Adrenal gland (tissue), 12 donors: ENCODE results near the gene PLXDC2. TPM values are rescaled to one million over a fixed set of nuclear protein-coding genes. Genes with fewer than 3 reads are reported as not detected.

Source experiments
- DNase-seq, 7 donors: peaks; one replicate each; pipeline ENCODE4 v3.0.0-alpha.2; 2019 to 2020
- H3K27ac ChIP-seq, 5 donors: fragments of 200-600 bp; sonication (generic) in 4 of 5; 1 replicate in 3 of 5; 2 replicates in 2 of 5; pipeline versions ENCODE4 v1.5.1 to v1.8.0; 2016 to 2020; ENCODE audit warnings: mild to moderate bottlenecking in 1 of 5
- H3K27me3 ChIP-seq: fragments of 200-600 bp; 2 replicates; pipeline ENCODE4 v1.8.0; 2021
- H3K36me3 ChIP-seq, 2 donors: fragments of 200-600 bp; replicated peaks in 1 of 2; 1 replicate in 1 of 2; 2 replicates in 1 of 2; pipeline versions ENCODE4 v1.5.1 to v1.8.0; 2018 to 2022
- H3K4me1 ChIP-seq, 2 donors: fragments of 200-600 bp; replicated peaks in 1 of 2; 1 replicate in 1 of 2; 2 replicates in 1 of 2; pipeline versions ENCODE4 v1.5.1 to v1.8.0; 2018 to 2021
- H3K4me3 ChIP-seq, 4 donors: fragments of 200-600 bp; sonication (generic) in 3 of 4; one replicate each; pipeline ENCODE4 v1.5.1; 2016 to 2018
- H3K9me3 ChIP-seq, 3 donors: fragments of 200-600 bp; sonication (generic) in 1 of 3; replicated peaks in 1 of 3; 1 replicate in 2 of 3; 2 replicates in 1 of 3; pipeline versions ENCODE4 v1.5.1 to v1.8.0; 2016 to 2021
- POLR2A ChIP-seq, 2 donors: fragments of 450-650 bp; IDR thresholded peaks; one replicate each; pipeline ENCODE4 v1.6.1; 2017; ENCODE audit warnings: antibody characterized with exemption in 2 of 2, mild to moderate bottlenecking in 2 of 2, moderate library complexity in 1 of 2
- WGBS, 4 donors: extraction: QIAGEN DNeasy Blood & Tissue Kit in 2 of 4; methylation state at CpG; one replicate each; pipeline versions ENCODE4 v1.1.5 to v1.1.7; 2013 to 2017; 5-methylcytosine and 5-hydroxymethylcytosine counted together
- intact Hi-C, 2 donors: fragments of 100-400 bp; cut with DNase I; formaldehyde crosslinking; loops; one replicate each; pipeline versions ENCODE4 v1.14.1 to v1.15.0; 2022 to 2023
- polyA plus RNA-seq, 3 donors: library from polyadenylated mRNA; stranded (reverse); fragments of 200-250 nt in 2 of 3; fragments of 350-450 nt in 1 of 3; fragmentation: Illumina TruSeq in 1 of 3; extraction: RNeasy Lipid Tissue Mini Kit (QIAGEN cat#74804) in 1 of 3; gene quantifications; one replicate each; pipeline ENCODE4 v1.2.3, GENCODE V29; 2013 to 2014
- total RNA-seq, 9 donors: library from RNA; depleted of rRNA in 4 of 9; stranded (reverse); fragments of >200 nt in 4 of 9; fragments of 120-200 nt in 1 of 9; fragmentation: NEBNext Ultra II Directional in 1 of 9; extraction: Animal tissue kit (Norgen Biotek cat#: 25700) in 1 of 9; gene quantifications; one replicate each; pipeline versions ENCODE4 v1.1.0 to v1.2.4, GENCODE V29; 2013 to 2023
- TF ChIP-seq, protein P1 (sequence below), 6 experiments: fragments of 450-650 bp in 4 of 6; fragments of 200-600 bp in 2 of 6; sonication (generic) in 1 of 6; IDR thresholded peaks; 1 replicate in 5 of 6; 2 replicates in 1 of 6; pipeline versions ENCODE4 v1.5.1 to v1.8.0; 2016 to 2021; ENCODE audit warnings: antibody characterized with exemption in 6 of 6, mild to moderate bottlenecking in 2 of 6, moderate library complexity in 1 of 6
- donor health status: healthy with polysubstance abuse.
- donor health status: Bipolar disorder and iron deficiency.
- donor health status: DM: yes; HTN: yes; CAD: no.
- donor health status: DM: no; HTN: no; CAD: no.
- donor health status: DM: no; HTN: no; CAD: no.
- donor health status: DM: yes; HTN: yes; CAD: no.

Gene PLXDC2
- total and polyA plus RNA-seq, 12 donors = 12.1 to 127 (median 75.1) TPM

DNA sequence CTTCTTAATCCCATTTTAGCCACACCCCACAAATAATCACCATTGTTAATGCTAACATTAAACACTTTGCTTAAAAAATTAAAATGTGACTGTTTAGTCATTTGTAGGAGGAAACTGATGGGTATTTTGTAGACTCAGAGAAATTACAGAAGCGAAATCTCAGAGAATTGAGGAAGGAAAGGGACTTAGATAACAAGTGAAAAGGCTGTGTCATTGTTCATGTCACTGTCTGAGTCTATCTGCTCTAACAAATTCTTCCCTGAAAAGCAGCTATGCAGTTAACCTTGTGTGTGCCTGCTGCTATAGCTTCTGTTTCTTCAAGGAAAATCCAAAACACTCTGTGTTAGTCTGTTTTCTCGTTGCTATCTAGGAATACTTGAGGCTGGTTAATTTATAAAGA is 40.9 kb upstream of the PLXDC2 start:
- no peak for TF ChIP-seq POLR2A (IDR thresholded peaks at IDR 0.05)
- TF ChIP-seq, protein P1, sequence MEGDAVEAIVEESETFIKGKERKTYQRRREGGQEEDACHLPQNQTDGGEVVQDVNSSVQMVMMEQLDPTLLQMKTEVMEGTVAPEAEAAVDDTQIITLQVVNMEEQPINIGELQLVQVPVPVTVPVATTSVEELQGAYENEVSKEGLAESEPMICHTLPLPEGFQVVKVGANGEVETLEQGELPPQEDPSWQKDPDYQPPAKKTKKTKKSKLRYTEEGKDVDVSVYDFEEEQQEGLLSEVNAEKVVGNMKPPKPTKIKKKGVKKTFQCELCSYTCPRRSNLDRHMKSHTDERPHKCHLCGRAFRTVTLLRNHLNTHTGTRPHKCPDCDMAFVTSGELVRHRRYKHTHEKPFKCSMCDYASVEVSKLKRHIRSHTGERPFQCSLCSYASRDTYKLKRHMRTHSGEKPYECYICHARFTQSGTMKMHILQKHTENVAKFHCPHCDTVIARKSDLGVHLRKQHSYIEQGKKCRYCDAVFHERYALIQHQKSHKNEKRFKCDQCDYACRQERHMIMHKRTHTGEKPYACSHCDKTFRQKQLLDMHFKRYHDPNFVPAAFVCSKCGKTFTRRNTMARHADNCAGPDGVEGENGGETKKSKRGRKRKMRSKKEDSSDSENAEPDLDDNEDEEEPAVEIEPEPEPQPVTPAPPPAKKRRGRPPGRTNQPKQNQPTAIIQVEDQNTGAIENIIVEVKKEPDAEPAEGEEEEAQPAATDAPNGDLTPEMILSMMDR (IDR thresholded peaks at IDR 0.05) = no peak
- WGBS, 4 donors = 56 to 62% (median 60%) methylated on average over 2 of the region's 2 CpGs
- H3K9me3 ChIP-seq = no peaks in the 10 kb centered on the region
- no peaks in the 10 kb centered on the region for H3K36me3 ChIP-seq
- H3K4me1 ChIP-seq = no peaks in the 10 kb centered on the region
- no peak overlapping the region for H3K27ac ChIP-seq
- no peaks in the 10 kb centered on the region for H3K27me3 ChIP-seq
- DNase-seq = no peak
- intact Hi-C loops = no loop called here
- no peak overlapping the region for H3K4me3 ChIP-seq

DNA sequence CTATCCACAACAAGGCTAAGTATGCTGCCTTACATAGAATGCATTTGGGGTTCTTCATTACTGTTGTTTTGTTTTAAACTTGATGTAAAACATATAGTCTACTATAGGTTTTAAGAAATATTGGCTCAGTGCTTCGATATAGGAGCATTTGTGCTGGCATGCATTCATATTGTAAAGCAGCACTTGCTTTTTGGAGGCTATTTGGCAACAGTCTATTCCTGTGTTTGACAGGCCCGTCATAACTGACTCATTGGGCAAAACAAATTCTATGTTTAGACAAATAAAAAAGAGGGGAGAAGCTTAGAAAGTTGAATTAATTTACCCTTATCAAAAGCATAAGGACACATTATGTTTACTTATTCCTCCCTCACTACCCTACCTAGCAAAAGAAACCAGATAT is 38.4 kb upstream of the PLXDC2 start:
- Histone ChIP-seq H3K27me3 (no peaks in the 10 kb centered on the region), H3K4me3 (no peak overlapping the region), H3K27ac (no peak overlapping the region), H3K4me1 (no peaks in the 10 kb centered on the region), H3K36me3 (no peaks in the 10 kb centered on the region), H3K9me3 (no peaks in the 10 kb centered on the region)
- intact Hi-C loops = no loop called here
- no peak for DNase-seq
- no peak for TF ChIP-seq POLR2A (IDR thresholded peaks at IDR 0.05)
- TF ChIP-seq, protein P1 (IDR thresholded peaks at IDR 0.05) = no peak
- 27 to 78% (median 45%) methylated on average over 2 of the region's 2 CpGs for WGBS, 4 donors

DNA sequence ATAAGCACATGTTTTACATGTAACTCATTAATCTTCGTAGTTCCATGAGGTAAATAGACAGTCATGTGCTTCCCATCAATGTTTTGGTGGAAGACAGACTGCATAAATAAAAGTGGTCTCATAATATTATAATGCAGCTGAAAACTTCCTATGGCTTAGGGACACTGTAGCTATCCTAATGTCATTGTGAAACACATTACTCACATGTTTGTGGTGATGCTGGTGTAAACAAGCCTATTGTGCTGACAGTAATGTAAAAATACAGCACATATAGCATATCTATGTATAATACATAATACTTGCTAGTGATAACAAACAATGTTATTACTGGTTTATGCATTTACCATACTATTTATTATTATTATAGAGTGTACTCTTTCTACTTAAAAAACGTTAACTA is 37.2 kb upstream of the PLXDC2 start:
- Histone ChIP-seq H3K27me3 (no peaks in the 10 kb centered on the region), H3K4me1 (no peaks in the 10 kb centered on the region), H3K36me3 (no peaks in the 10 kb centered on the region), H3K9me3 (no peaks in the 10 kb centered on the region), H3K4me3 (no peak overlapping the region), H3K27ac (no peak overlapping the region)
- no peak for DNase-seq
- intact Hi-C loops = no loop called here
- TF ChIP-seq, protein P1 (IDR thresholded peaks at IDR 0.05) = no peak
- no peak for TF ChIP-seq POLR2A (IDR thresholded peaks at IDR 0.05)
- WGBS, 4 donors = 71 to 82% (median 79%) methylated on average over 2 of the region's 2 CpGs

DNA sequence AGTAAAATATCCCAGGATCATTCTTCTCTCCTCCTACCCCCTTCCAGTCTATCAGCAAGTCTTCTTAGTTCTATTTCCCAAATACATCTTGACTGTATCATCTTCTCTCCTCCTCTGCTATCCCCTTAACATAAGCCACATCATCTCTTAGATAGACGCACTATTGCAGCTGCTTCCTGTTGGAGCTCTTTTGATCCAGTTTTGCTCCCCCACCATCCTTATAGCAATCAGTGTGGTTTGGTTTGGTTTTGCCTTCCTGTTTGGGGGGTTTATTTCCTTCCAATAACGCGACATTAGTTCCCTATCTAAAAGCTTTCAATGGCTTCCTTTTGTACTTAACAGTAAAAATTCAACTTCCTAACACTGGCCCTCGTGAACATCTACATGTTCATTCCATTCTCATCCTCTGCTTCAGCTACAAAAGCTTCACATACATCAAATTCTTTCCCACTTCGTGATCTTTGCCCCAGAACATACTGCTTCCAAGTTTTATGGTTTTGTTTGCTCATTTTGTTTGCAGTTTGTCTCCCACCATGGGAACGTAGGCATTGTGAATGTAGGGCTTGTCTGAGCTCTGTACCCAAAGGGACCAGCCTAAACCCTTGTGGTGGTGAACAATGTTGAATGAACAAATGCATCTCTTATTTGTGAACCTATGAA is 33.7 kb upstream of the PLXDC2 start:
- no peaks in the 10 kb centered on the region for H3K4me1 ChIP-seq
- intact Hi-C loops = loop anchor here in 1 of 2 donors (10.0 kb wide), 1 partner anchor 368 kb away; no protein-coding TSS in a partner anchor
- H3K36me3 ChIP-seq = no peaks in the 10 kb centered on the region
- H3K27me3 ChIP-seq = no peaks in the 10 kb centered on the region
- TF ChIP-seq, protein P1 (IDR thresholded peaks at IDR 0.05) = no peak
- TF ChIP-seq POLR2A (IDR thresholded peaks at IDR 0.05) = no peak
- H3K4me3 ChIP-seq = no peak overlapping the region
- 70 to 75% (median 71%) methylated on average over 6 of the region's 6 CpGs for WGBS, 4 donors
- H3K27ac ChIP-seq = no peak overlapping the region
- no peaks in the 10 kb centered on the region for H3K9me3 ChIP-seq
- DNase-seq = no peak
